H1 (cell line): ENCODE data around the gene HSPA12A. TPM values are rescaled to one million over a fixed set of nuclear protein-coding genes. Genes with fewer than 3 reads are reported as not detected.

ENCODE experiments used
- CTCF ChIA-PET: fragments of 300-600 bp; sonication (Branson Sonifier 250); formaldehyde crosslinking; loops from one replicate; lab custom pipeline; 2021; ENCODE audit not compliant: partially characterized antibody; lab: Charles Lee
- POLR2A ChIA-PET: fragments of 300-600 bp; sonication (Branson Sonifier 250); formaldehyde crosslinking; loops from one replicate; lab custom pipeline; 2021; ENCODE audit warnings: inconsistent platforms; ENCODE audit not compliant: partially characterized antibody; lab: Charles Lee
- DNase-seq, 2 experiments: peaks; one replicate each; pipeline versions ENCODE4 v3.0.0 to v3.0.0-alpha.2; 2010 to 2022; ENCODE audit warnings: low spot score in 2 of 2, low read depth in 1 of 2, mixed read lengths in 1 of 2
- FAIRE-seq: peaks from 2 replicates; lab custom pipeline; 2011; peaks lifted over from hg19 to GRCh38; lab: Jason Lieb, UNC
- H2AFZ ChIP-seq: 2 replicates; pipeline ENCODE4 v1.8.1; 2012; ENCODE audit warnings: low read length, inconsistent platforms
- H2AK5ac ChIP-seq: 2 replicates; pipeline ENCODE4 v1.6.1; 2013; ENCODE audit warnings: low read depth, low read length
- H2BK120ac ChIP-seq: replicated peaks from 2 replicates; pipeline ENCODE3; 2013; ENCODE audit warnings: low read depth, low read length, inconsistent platforms
- H2BK12ac ChIP-seq: 2 replicates; pipeline ENCODE4 v1.6.1; 2013; ENCODE audit warnings: low read depth, low read length
- H2BK15ac ChIP-seq: 2 replicates; pipeline ENCODE4 v1.6.1; 2013; ENCODE audit warnings: low read length
- H2BK20ac ChIP-seq: 2 replicates; pipeline ENCODE4 v1.6.1; 2013; ENCODE audit warnings: low read length
- H2BK5ac ChIP-seq: 2 replicates; pipeline ENCODE4 v1.6.1; 2013; ENCODE audit warnings: low read depth, low read length
- H3K14ac ChIP-seq: 2 replicates; pipeline ENCODE4 v1.6.1; 2013; ENCODE audit warnings: inconsistent platforms; ENCODE audit not compliant: insufficient read length
- H3K18ac ChIP-seq: 2 replicates; pipeline ENCODE4 v1.6.1; 2013; ENCODE audit warnings: low read length; ENCODE audit errors: extremely low read depth
- H3K23ac ChIP-seq: 2 replicates; pipeline ENCODE4 v1.6.1; 2013; ENCODE audit warnings: inconsistent platforms; ENCODE audit not compliant: insufficient read length
- H3K23me2 ChIP-seq: 2 replicates; pipeline ENCODE4 v1.6.1; 2013; ENCODE audit warnings: low read depth, low read length
- H3K27ac ChIP-seq: 2 replicates; pipeline ENCODE4 v1.6.1; 2011; ENCODE audit warnings: low read depth, low read length, inconsistent platforms
- H3K27me3 ChIP-seq, 4 experiments: replicated peaks in 1 of 4; 1 replicate in 1 of 4; 2 replicates in 3 of 4; pipeline versions ENCODE4 v1.6.1 to v1.8.1; 2011 to 2013; ENCODE audit warnings: low read length in 3 of 4, mild to moderate bottlenecking in 3 of 4, inconsistent platforms in 2 of 4, mixed read lengths in 2 of 4, moderate library complexity in 1 of 4; ENCODE audit not compliant: control insufficient read depth in 3 of 4, insufficient read depth in 3 of 4; ENCODE audit errors: extremely low read depth in 1 of 4
- H3K36me3 ChIP-seq, 4 experiments: 2 replicates each; pipeline versions ENCODE4 v1.6.1 to v1.8.1; 2011 to 2013; ENCODE audit warnings: mild to moderate bottlenecking in 4 of 4, low read length in 3 of 4, moderate library complexity in 2 of 4, control low read depth in 1 of 4, inconsistent platforms in 1 of 4; ENCODE audit not compliant: insufficient read depth in 4 of 4, control insufficient read depth in 2 of 4
- H3K4ac ChIP-seq: replicated peaks from 2 replicates; pipeline ENCODE3; 2013; ENCODE audit warnings: low read length, low read depth, mixed read lengths, inconsistent platforms; ENCODE audit not compliant: insufficient read length
- H3K4me1 ChIP-seq, 4 experiments: replicated peaks in 1 of 4; 1 replicate in 1 of 4; 2 replicates in 3 of 4; pipeline versions ENCODE4 v1.6.1 to v1.8.1; 2011 to 2013; ENCODE audit warnings: low read length in 3 of 4, inconsistent platforms in 2 of 4, mixed read lengths in 1 of 4; ENCODE audit not compliant: insufficient read depth in 4 of 4, control insufficient read depth in 3 of 4
- H3K4me2 ChIP-seq, 2 experiments: 2 replicates each; pipeline versions ENCODE4 v1.6.1 to v1.8.1; 2011 to 2013; ENCODE audit warnings: low read depth in 2 of 2, low read length in 2 of 2, control low read depth in 1 of 2, inconsistent platforms in 1 of 2, mild to moderate bottlenecking in 1 of 2; ENCODE audit not compliant: insufficient read depth in 1 of 2
- H3K4me3 ChIP-seq, 4 experiments: fragments of 200-600, 300-600 bp in 1 of 4; sonication (generic), shearing (Covaris generic), sonication (Bioruptor Twin) in 1 of 4; 2 replicates each; pipeline versions ENCODE4 v1.5.1 to v1.8.1; 2011 to 2016; ENCODE audit warnings: low read length in 4 of 4, low read depth in 3 of 4, control low read depth in 2 of 4, inconsistent platforms in 2 of 4, mild to moderate bottlenecking in 2 of 4, mixed read lengths in 1 of 4, moderate library complexity in 1 of 4; ENCODE audit not compliant: insufficient read depth in 2 of 4; ENCODE audit errors: extremely low read depth in 1 of 4
- H3K56ac ChIP-seq: replicated peaks from 2 replicates; pipeline ENCODE3; 2013; ENCODE audit warnings: low read depth, mild to moderate bottlenecking, mixed read lengths, low read length, inconsistent platforms; ENCODE audit not compliant: insufficient read length
- H3K79me1 ChIP-seq: 2 replicates; pipeline ENCODE4 v1.6.1; 2013; ENCODE audit warnings: low read depth, low read length, control low read depth
- H3K79me2 ChIP-seq, 2 experiments: 2 replicates each; pipeline versions ENCODE4 v1.6.1 to v1.8.1; 2012 to 2013; ENCODE audit warnings: low read length in 2 of 2, mild to moderate bottlenecking in 2 of 2, inconsistent platforms in 1 of 2; ENCODE audit not compliant: insufficient read depth in 2 of 2, control insufficient read depth in 1 of 2
- H3K9ac ChIP-seq, 4 experiments: replicated peaks in 1 of 4; 1 replicate in 1 of 4; 2 replicates in 3 of 4; pipeline versions ENCODE4 v1.6.1 to v1.8.1; 2011 to 2013; ENCODE audit warnings: low read depth in 3 of 4, low read length in 3 of 4, control low read depth in 2 of 4, mild to moderate bottlenecking in 2 of 4, moderate library complexity in 2 of 4, inconsistent platforms in 1 of 4; ENCODE audit errors: extremely low read depth in 1 of 4
- H3K9me3 ChIP-seq, 2 experiments: 2 replicates each; pipeline versions ENCODE4 v1.6.1 to v1.8.1; 2012 to 2013; ENCODE audit warnings: mild to moderate bottlenecking in 2 of 2, moderate library complexity in 2 of 2, control low read depth in 1 of 2, inconsistent platforms in 1 of 2, low read depth in 1 of 2, low read length in 1 of 2, mixed read lengths in 1 of 2; ENCODE audit not compliant: insufficient read depth in 2 of 2
- H4K20me1 ChIP-seq, 2 experiments: replicated peaks in 1 of 2; 2 replicates each; pipeline versions ENCODE3 to v1.8.1; 2011 to 2013; ENCODE audit warnings: inconsistent platforms in 2 of 2, low read length in 2 of 2, mild to moderate bottlenecking in 1 of 2; ENCODE audit not compliant: insufficient read depth in 2 of 2, control insufficient read depth in 1 of 2
- H4K5ac ChIP-seq: 2 replicates; pipeline ENCODE4 v1.6.1; 2013; ENCODE audit warnings: low read length, low read depth, mixed read lengths, inconsistent platforms; ENCODE audit not compliant: insufficient read length
- H4K8ac ChIP-seq: 2 replicates; pipeline ENCODE4 v1.8.0; 2013; ENCODE audit warnings: mild to moderate bottlenecking, moderate library complexity, low read length, inconsistent platforms; ENCODE audit not compliant: insufficient read depth; ENCODE audit errors: extremely low read depth
- H4K91ac ChIP-seq: replicated peaks from 2 replicates; pipeline ENCODE3; 2013; ENCODE audit warnings: low read length, mixed read lengths, inconsistent platforms; ENCODE audit not compliant: insufficient read length
- CTBP2 ChIP-seq: IDR thresholded peaks from 2 replicates; pipeline ENCODE4 v1.7.0; 2011; ENCODE audit warnings: borderline replicate concordance, mild to moderate bottlenecking, moderate library complexity, mixed read lengths, low read length; ENCODE audit not compliant: insufficient read depth, insufficient read length
- FOSL1 ChIP-seq: IDR thresholded peaks from 2 replicates; pipeline ENCODE4 v1.6.1; 2011; ENCODE audit warnings: mild to moderate bottlenecking, low read depth, low read length, moderate library complexity; ENCODE audit not compliant: insufficient read depth
- MAX ChIP-seq: IDR thresholded peaks from 2 replicates; pipeline ENCODE4 v1.6.1; 2012; ENCODE audit warnings: inconsistent platforms
- WGBS, 2 experiments: shearing (Covaris generic) in 1 of 2; methylation state at CpG; one replicate each; pipeline versions ENCODE4 v1.1.6 to v1.1.7; 2013 to 2015; ENCODE audit warnings: low lambda C conversion rate in 2 of 2, mixed read lengths in 2 of 2, inconsistent platforms in 1 of 2, low coverage in 1 of 2, missing lambda C conversion rate in 1 of 2; ENCODE audit not compliant: insufficient replicate concordance in 2 of 2, insufficient coverage in 1 of 2, insufficient read length in 1 of 2; ENCODE audit errors: extremely low coverage in 1 of 2, missing lambda C conversion rate in 1 of 2; 5-methylcytosine and 5-hydroxymethylcytosine counted together
- polyA plus RNA-seq, 7 experiments: library from polyadenylated mRNA; depleted of rRNA in 3 of 7; stranded (reverse) in 5 of 7; unstranded in 2 of 7; fragments of >200 nt in 5 of 7; fragments of 200-250 nt in 2 of 7; gene quantifications; 1 replicate in 5 of 7; 2 replicates in 1 of 7; 4 replicates in 1 of 7; pipeline versions ENCODE4 v1.2.1 to v1.2.3, GENCODE V29; 2011 to 2013; ENCODE audit warnings: missing spikeins in 2 of 7, mixed read lengths in 2 of 7
- total RNA-seq: library from RNA; stranded (reverse); fragmentation: NEBNext Ultra II Directional; extraction: Animal tissue kit (Norgen Biotek cat#: 25700); gene quantifications from 2 replicates; pipeline ENCODE4 v1.2.1, GENCODE V29; 2021

Gene HSPA12A
- total and polyA plus RNA-seq, 2 of the 8 experiments (the other 6 are each of a cell fraction or from before 2014, with no cell fraction given), result 3.1 to 6.9 TPM

GRCh38 chr10:116710076-116710475 is 32.3 kb downstream of the HSPA12A start:
- Histone ChIP-seq H2BK5ac (no peak overlapping the region), H2BK12ac (no peak overlapping the region), H2BK15ac (no peak overlapping the region), H2BK20ac (no peak overlapping the region), H3K27ac (no peak overlapping the region), H3K36me3 (no peaks in the 10 kb centered on the region), H4K8ac (no peak overlapping the region), H3K56ac (no peak overlapping the region), H2AK5ac (no peak overlapping the region), H3K4ac (no peak overlapping the region), H3K27me3 (no peaks in the 10 kb centered on the region), H2BK120ac (no peak overlapping the region), H4K91ac (no peak overlapping the region), H3K4me2 (no peak overlapping the region), H3K79me2 (no peaks in the 10 kb centered on the region), H3K9me3 (no peaks in the 10 kb centered on the region), H4K5ac (no peak overlapping the region), H3K23ac (no peak overlapping the region), H3K9ac (no peak overlapping the region), H3K4me3 (no peak overlapping the region), H3K79me1 (no peaks in the 10 kb centered on the region), H3K18ac (no peak overlapping the region), H3K23me2 (peaks cover 3% of the 10 kb centered on the region; the same call in 1 of the 2 replicates), H2AFZ (no peak overlapping the region), H3K4me1 (peaks cover 4 to 14% (median 10%) of the 10 kb centered on the region in 4 experiments), H3K14ac (no peak overlapping the region), H4K20me1 (no peaks in the 10 kb centered on the region)
- POLR2A ChIA-PET, result no interaction called here
- CTCF ChIA-PET, result no interaction called here
- FAIRE-seq (no peak), DNase-seq (no peak)
- WGBS, 2 experiments, result 92% methylated on average over 4 of the region's 4 CpGs; no CpG with 5 or more reads in 1 of the 2 experiments
- TF ChIP-seq CTBP2 (no peak), FOSL1 (no peak), MAX (no peak)
